NT2/D1 (cell line): ENCODE results near the gene ADK.
"Not testable (repeated sequence)": the region's sequence is repeated elsewhere in the genome, so short reads cannot be mapped to it uniquely, and the experiment has no call there.

Experiments used
- DNase-seq: peaks from one replicate; pipeline ENCODE4 v3.0.0-alpha.2; 2011; ENCODE audit warnings: low read depth, low spot score
- H3K27me3 ChIP-seq: 2 replicates; pipeline ENCODE4 v1.6.0; 2011; ENCODE audit warnings: mild to moderate bottlenecking; ENCODE audit not compliant: insufficient read length, insufficient read depth
- H3K36me3 ChIP-seq: 2 replicates; pipeline ENCODE4 v1.6.1; 2011; ENCODE audit warnings: mild to moderate bottlenecking, low read length, mixed read lengths; ENCODE audit not compliant: insufficient read depth, insufficient read length
- H3K4me1 ChIP-seq: 2 replicates; pipeline ENCODE4 v1.5.1; 2011; ENCODE audit not compliant: insufficient read depth, insufficient read length
- H3K4me3 ChIP-seq: 2 replicates; pipeline ENCODE4 v1.5.1; 2011; ENCODE audit warnings: low read depth; ENCODE audit not compliant: insufficient read length
- H3K9ac ChIP-seq: 2 replicates; pipeline ENCODE4 v1.6.0; 2011; ENCODE audit warnings: low read depth; ENCODE audit not compliant: insufficient read length
- H3K9me3 ChIP-seq: 2 replicates; pipeline ENCODE4 v1.5.1; 2011; ENCODE audit warnings: mild to moderate bottlenecking, low read length; ENCODE audit not compliant: insufficient read depth
- SUZ12 ChIP-seq: IDR thresholded peaks from 2 replicates; pipeline ENCODE4 v1.6.1; 2011; ENCODE audit not compliant: insufficient read length, insufficient read depth; ENCODE audit errors: extremely low read depth
- YY1 ChIP-seq: IDR thresholded peaks from 2 replicates; pipeline ENCODE4 v1.6.1; 2011; ENCODE audit not compliant: insufficient read length, insufficient read depth
- ZNF274 ChIP-seq: IDR thresholded peaks from 2 replicates; pipeline ENCODE4 v1.6.1; 2011; ENCODE audit warnings: mild to moderate bottlenecking, low read depth, low read length

Gene ADK

GRCh38 chr10:74123081-74123480 is 27.9 kb upstream of the ADK start:
- H3K4me3 ChIP-seq, result no peak overlapping the region
- no peaks in the 10 kb centered on the region for H3K9me3 ChIP-seq
- no peak for DNase-seq
- no peak for TF ChIP-seq SUZ12
- H3K36me3 ChIP-seq, result peaks cover 67% of the 10 kb centered on the region
- H3K4me1 ChIP-seq, result no peaks in the 10 kb centered on the region
- H3K27me3 ChIP-seq, result no peaks in the 10 kb centered on the region
- no peak overlapping the region for H3K9ac ChIP-seq

GRCh38 chr10:74133923-74134820 is 16.8 kb upstream of the ADK start:
- no peak for TF ChIP-seq ZNF274
- DNase-seq, result no peak
- H3K27me3 ChIP-seq, result no peaks in the 10 kb centered on the region
- peaks cover 64% of the 10 kb centered on the region for H3K36me3 ChIP-seq
- H3K4me3 ChIP-seq, result no peak overlapping the region
- H3K9me3 ChIP-seq, result no peaks in the 10 kb centered on the region
- H3K4me1 ChIP-seq, result no peaks in the 10 kb centered on the region
- no peak overlapping the region for H3K9ac ChIP-seq

- H3K4me1 ChIP-seq, result no peaks in the 10 kb centered on the region
- no peaks in the 10 kb centered on the region for H3K9me3 ChIP-seq
- peaks cover 59% of the 10 kb centered on the region for H3K36me3 ChIP-seq
- no peak overlapping the region for H3K4me3 ChIP-seq
- TF ChIP-seq YY1, result no peak
- TF ChIP-seq SUZ12, result no peak
- TF ChIP-seq ZNF274, result no peak
- no peak for DNase-seq
- H3K27me3 ChIP-seq, result no peaks in the 10 kb centered on the region
- H3K9ac ChIP-seq, result no peak overlapping the region
Observed at GRCh38 chr10:74135452-74135851, 15.6 kb upstream of the ADK start.

- Histone ChIP-seq H3K36me3 (peaks cover 46% of the 10 kb centered on the region), H3K27me3 (no peaks in the 10 kb centered on the region), H3K4me1 (no peaks in the 10 kb centered on the region), H3K4me3 (no peak overlapping the region), H3K9ac (no peak overlapping the region), H3K9me3 (no peaks in the 10 kb centered on the region)
- DNase-seq, result no peak
- TF ChIP-seq SUZ12 (no peak), ZNF274 (no peak)
Observed at GRCh38 chr10:74137992-74138391, 13.0 kb upstream of the ADK start.

- H3K27me3 ChIP-seq, H3K4me3 ChIP-seq, H3K4me1 ChIP-seq, H3K9ac ChIP-seq, DNase-seq, H3K9me3 ChIP-seq: not testable (repeated sequence)
- H3K36me3 ChIP-seq, result peaks cover 42% of the 10 kb centered on the region
Observed at GRCh38 chr10:74138596-74138995, 12.4 kb upstream of the ADK start.

- Histone ChIP-seq H3K4me1 (no peaks in the 10 kb centered on the region), H3K27me3 (no peaks in the 10 kb centered on the region), H3K4me3 (no peak overlapping the region), H3K36me3 (peaks cover 33% of the 10 kb centered on the region), H3K9ac (no peak overlapping the region), H3K9me3 (no peaks in the 10 kb centered on the region)
- TF ChIP-seq SUZ12, result no peak
- TF ChIP-seq ZNF274, result no peak
- TF ChIP-seq YY1, result no peak
- DNase-seq, result no peak
Observed at GRCh38 chr10:74139981-74140380, 11.0 kb upstream of the ADK start.

- DNase-seq, result no peak
- Histone ChIP-seq H3K9ac (no peak overlapping the region), H3K36me3 (peaks cover 32% of the 10 kb centered on the region), H3K27me3 (no peaks in the 10 kb centered on the region), H3K9me3 (no peaks in the 10 kb centered on the region), H3K4me1 (no peaks in the 10 kb centered on the region), H3K4me3 (no peak overlapping the region)
- TF ChIP-seq ZNF274, result no peak
- TF ChIP-seq YY1, result no peak
- TF ChIP-seq SUZ12, result no peak
Observed at GRCh38 chr10:74140553-74140952, 10.5 kb upstream of the ADK start.

- no peaks in the 10 kb centered on the region for H3K4me1 ChIP-seq
- H3K4me3 ChIP-seq, result no peak overlapping the region
- no peak for DNase-seq
- TF ChIP-seq YY1, result no peak
- TF ChIP-seq SUZ12, result no peak
- TF ChIP-seq ZNF274, result no peak
- no peaks in the 10 kb centered on the region for H3K27me3 ChIP-seq
- H3K9me3 ChIP-seq, result no peaks in the 10 kb centered on the region
- peaks cover 19% of the 10 kb centered on the region for H3K36me3 ChIP-seq
- no peak overlapping the region for H3K9ac ChIP-seq
Observed at GRCh38 chr10:74145133-74145532, 5.9 kb upstream of the ADK start.

- H3K36me3 ChIP-seq, result peaks cover 19% of the 10 kb centered on the region
- H3K4me3 ChIP-seq, result not testable (repeated sequence)
Observed at GRCh38 chr10:74146980-74147379, 4.0 kb upstream of the ADK start.

More at GRCh38 chr10:74146980-74147379, 4.0 kb upstream of the ADK start:
- not testable (repeated sequence) for H3K4me1 ChIP-seq, H3K9me3 ChIP-seq, H3K27me3 ChIP-seq, H3K9ac ChIP-seq, DNase-seq
